Measurements from ENCODE around the gene BSDC1.

The BSDC1 gene

GRCh38 chr1:32361674-32362473, 32.4 kb downstream of the BSDC1 start:
- Histone ChIP-seq H4K20me1 (ENCODE audit: low read depth, low read length) (no peaks in the 10 kb centered on the region), H2AFZ (ENCODE audit: low read depth, low read length, severe bottlenecking) (no peak overlapping the region), H3K4me2 (ENCODE audit: low read depth, low read length, poor library complexity, severe bottlenecking) (no peak overlapping the region), H3K9ac (ENCODE audit: low read length) (no peak overlapping the region), H3K9me2 (replicated peaks; ENCODE audit: insufficient read depth, low read length) (no peaks in the 10 kb centered on the region), H3K4me3 (ENCODE audit: insufficient read depth, low read length, poor library complexity, severe bottlenecking) (no peak overlapping the region), H3F3A (ENCODE audit: insufficient read depth) (no peaks in the 10 kb centered on the region), H3K79me2 (ENCODE audit: insufficient read depth, low read length) (no peaks in the 10 kb centered on the region), H3K27me3 (ENCODE audit: low read length) (no peaks in the 10 kb centered on the region), H3K9me3 (ENCODE audit: insufficient read depth, low read length) (no peaks in the 10 kb centered on the region), H3K36me3 (ENCODE audit: low read length) (no peaks in the 10 kb centered on the region), H3K27ac (ENCODE audit: low read depth, low read length) (no peak overlapping the region)
- no peak for TF ChIP-seq CTCF (IDR thresholded peaks at IDR 0.05; ENCODE audit: insufficient read depth, low read length, poor library complexity, severe bottlenecking)
- TF ChIP-seq EZH2phosphoT487 (conservative IDR thresholded peaks at IDR 0.05; ENCODE audit: low read length), result no peak

GRCh38 chr1:32361308-32361673, 33.0 kb downstream of the BSDC1 start:
- no peaks in the 10 kb centered on the region for H3K9me3 ChIP-seq (ENCODE audit: insufficient read depth, low read length)
- no peaks in the 10 kb centered on the region for H3K27me3 ChIP-seq (ENCODE audit: low read length)
- H3K36me3 ChIP-seq (ENCODE audit: low read length), result no peaks in the 10 kb centered on the region
- no peak overlapping the region for H3K4me3 ChIP-seq (ENCODE audit: insufficient read depth, low read length, poor library complexity, severe bottlenecking)
- no peak overlapping the region for H3K4me2 ChIP-seq (ENCODE audit: low read depth, low read length, poor library complexity, severe bottlenecking)
- no peak overlapping the region for H3K9ac ChIP-seq (ENCODE audit: low read length)
- TF ChIP-seq EZH2phosphoT487 (conservative IDR thresholded peaks at IDR 0.05; ENCODE audit: low read length) (no peak), CTCF (IDR thresholded peaks at IDR 0.05; ENCODE audit: insufficient read depth, low read length, poor library complexity, severe bottlenecking) (no peak)
- H4K20me1 ChIP-seq (ENCODE audit: low read depth, low read length), result no peaks in the 10 kb centered on the region
- no peaks in the 10 kb centered on the region for H3K9me2 ChIP-seq (replicated peaks; ENCODE audit: insufficient read depth, low read length)
- H3F3A ChIP-seq (ENCODE audit: insufficient read depth), result no peaks in the 10 kb centered on the region
- H2AFZ ChIP-seq (ENCODE audit: low read depth, low read length, severe bottlenecking), result no peak overlapping the region
- no peak overlapping the region for H3K27ac ChIP-seq (ENCODE audit: low read depth, low read length)
- no peaks in the 10 kb centered on the region for H3K79me2 ChIP-seq (ENCODE audit: insufficient read depth, low read length)

GRCh38 chr1:32358435-32358834, 35.8 kb downstream of the BSDC1 start:
- Histone ChIP-seq H4K20me1 (ENCODE audit: low read depth, low read length) (no peaks in the 10 kb centered on the region), H3K4me2 (ENCODE audit: low read depth, low read length, poor library complexity, severe bottlenecking) (no peak overlapping the region), H3K27me3 (ENCODE audit: low read length) (no peaks in the 10 kb centered on the region), H3K9me3 (ENCODE audit: insufficient read depth, low read length) (no peaks in the 10 kb centered on the region), H3F3A (ENCODE audit: insufficient read depth) (no peaks in the 10 kb centered on the region), H3K4me3 (ENCODE audit: insufficient read depth, low read length, poor library complexity, severe bottlenecking) (no peak overlapping the region), H3K9ac (ENCODE audit: low read length) (no peak overlapping the region), H3K36me3 (ENCODE audit: low read length) (no peaks in the 10 kb centered on the region), H3K79me2 (ENCODE audit: insufficient read depth, low read length) (no peaks in the 10 kb centered on the region), H2AFZ (ENCODE audit: low read depth, low read length, severe bottlenecking) (no peak overlapping the region), H3K9me2 (replicated peaks; ENCODE audit: insufficient read depth, low read length) (no peaks in the 10 kb centered on the region), H3K27ac (ENCODE audit: low read depth, low read length) (no peak overlapping the region)
- no peak for TF ChIP-seq CTCF (IDR thresholded peaks at IDR 0.05; ENCODE audit: insufficient read depth, low read length, poor library complexity, severe bottlenecking)
- TF ChIP-seq EZH2phosphoT487 (conservative IDR thresholded peaks at IDR 0.05; ENCODE audit: low read length), result no peak

Measured in SU-DHL-6 (cell line).